ENCODE results near the gene GART.

GART gene

GRCh38 chr21:33541105-33541711, 709 bp downstream of the GART start:
- DNase-seq (ENCODE audit: low read depth, low spot score): no peak
- TF ChIP-seq FOXP2 (optimal IDR thresholded peaks at IDR 0.05; ENCODE audit: control extremely low read depth, extremely low read length, insufficient read depth): no peak
- TF ChIP-seq EZH2 (IDR thresholded peaks at IDR 0.05): no peak
- no peak for TF ChIP-seq POLR2AphosphoS5 (IDR thresholded peaks at IDR 0.05; ENCODE audit: borderline replicate concordance, low read depth, low read length)
- peak overlapping the region; percentile 99 for H3K4me3 ChIP-seq
- H3K9ac ChIP-seq (ENCODE audit: insufficient read length): peak overlapping the region; percentile 95
- H3K27ac ChIP-seq: peak overlapping the region; percentile 98
- no peaks in the 10 kb centered on the region for H3K9me3 ChIP-seq (ENCODE audit: low read depth, low read length)
- H3K36me3 ChIP-seq (ENCODE audit: insufficient read depth, low read length): peaks cover 52% of the 10 kb centered on the region

GRCh38 chr21:33540711-33541104, 1.2 kb downstream of the GART start:
- no peak for TF ChIP-seq POLR2AphosphoS5 (IDR thresholded peaks at IDR 0.05; ENCODE audit: borderline replicate concordance, low read depth, low read length)
- no peak for TF ChIP-seq EZH2 (IDR thresholded peaks at IDR 0.05)
- no peak for TF ChIP-seq FOXP2 (optimal IDR thresholded peaks at IDR 0.05; ENCODE audit: control extremely low read depth, extremely low read length, insufficient read depth)
- Histone ChIP-seq H3K36me3 (ENCODE audit: insufficient read depth, low read length) (peaks cover 52% of the 10 kb centered on the region), H3K9me3 (ENCODE audit: low read depth, low read length) (no peaks in the 10 kb centered on the region), H3K4me3 (peak overlapping the region; percentile 99), H3K9ac (ENCODE audit: insufficient read length) (peak overlapping the region; percentile 95), H3K27ac (0 out of 2 replicates have a peak overlapping the region, but pooled peaks have one; percentile 3)
- DNase-seq (ENCODE audit: low read depth, low spot score): no peak

GRCh38 chr21:33539616-33540015, 2.3 kb downstream of the GART start:
- no peak overlapping the region for H3K27ac ChIP-seq
- H3K9ac ChIP-seq (ENCODE audit: insufficient read length): no peak overlapping the region
- H3K4me3 ChIP-seq: no peak overlapping the region
- H3K36me3 ChIP-seq (ENCODE audit: insufficient read depth, low read length): peaks cover 62% of the 10 kb centered on the region
- TF ChIP-seq FOXP2 (optimal IDR thresholded peaks at IDR 0.05; ENCODE audit: control extremely low read depth, extremely low read length, insufficient read depth): no peak
- TF ChIP-seq EZH2 (IDR thresholded peaks at IDR 0.05): no peak
- TF ChIP-seq POLR2AphosphoS5 (IDR thresholded peaks at IDR 0.05; ENCODE audit: borderline replicate concordance, low read depth, low read length): no peak
- H3K9me3 ChIP-seq (ENCODE audit: low read depth, low read length): no peaks in the 10 kb centered on the region
- no peak for DNase-seq (ENCODE audit: low read depth, low spot score)

GRCh38 chr21:33537212-33537611, 4.7 kb downstream of the GART start:
- no peak overlapping the region for H3K27ac ChIP-seq
- peaks cover 85% of the 10 kb centered on the region for H3K36me3 ChIP-seq (ENCODE audit: insufficient read depth, low read length)
- H3K9me3 ChIP-seq (ENCODE audit: low read depth, low read length): no peaks in the 10 kb centered on the region
- no peak for TF ChIP-seq POLR2AphosphoS5 (IDR thresholded peaks at IDR 0.05; ENCODE audit: borderline replicate concordance, low read depth, low read length)
- no peak for TF ChIP-seq EZH2 (IDR thresholded peaks at IDR 0.05)
- no peak for TF ChIP-seq FOXP2 (optimal IDR thresholded peaks at IDR 0.05; ENCODE audit: control extremely low read depth, extremely low read length, insufficient read depth)
- H3K9ac ChIP-seq (ENCODE audit: insufficient read length): no peak overlapping the region
- DNase-seq (ENCODE audit: low read depth, low spot score): no peak
- no peak overlapping the region for H3K4me3 ChIP-seq

- H3K4me3 ChIP-seq: no peak overlapping the region
- H3K9ac ChIP-seq (ENCODE audit: insufficient read length): no peak overlapping the region
- TF ChIP-seq EZH2 (IDR thresholded peaks at IDR 0.05) (no peak), FOXP2 (optimal IDR thresholded peaks at IDR 0.05; ENCODE audit: control extremely low read depth, extremely low read length, insufficient read depth) (no peak), POLR2AphosphoS5 (IDR thresholded peaks at IDR 0.05; ENCODE audit: borderline replicate concordance, low read depth, low read length) (no peak)
- DNase-seq (ENCODE audit: low read depth, low spot score): no peak
- H3K36me3 ChIP-seq (ENCODE audit: insufficient read depth, low read length): peaks cover 98% of the 10 kb centered on the region
- H3K9me3 ChIP-seq (ENCODE audit: low read depth, low read length): no peaks in the 10 kb centered on the region
- H3K27ac ChIP-seq: peak overlapping the region; percentile 29; the same call in 1 of the 2 replicates
These were observed 10.9 kb downstream of the GART start for GRCh38 chr21:33531007-33531406.

GRCh38 chr21:33522953-33523349, 19.0 kb downstream of the GART start:
- TF ChIP-seq EZH2 (IDR thresholded peaks at IDR 0.05) (no peak), FOXP2 (optimal IDR thresholded peaks at IDR 0.05; ENCODE audit: control extremely low read depth, extremely low read length, insufficient read depth) (no peak), POLR2AphosphoS5 (IDR thresholded peaks at IDR 0.05; ENCODE audit: borderline replicate concordance, low read depth, low read length) (no peak)
- Histone ChIP-seq H3K4me3 (no peak overlapping the region), H3K36me3 (ENCODE audit: insufficient read depth, low read length) (peaks cover 83% of the 10 kb centered on the region), H3K27ac (peak overlapping the region; percentile 38), H3K9me3 (ENCODE audit: low read depth, low read length) (no peaks in the 10 kb centered on the region), H3K9ac (ENCODE audit: insufficient read length) (no peak overlapping the region)
- DNase-seq (ENCODE audit: low read depth, low spot score): no peak

- TF ChIP-seq EZH2 (IDR thresholded peaks at IDR 0.05) (no peak), FOXP2 (optimal IDR thresholded peaks at IDR 0.05; ENCODE audit: control extremely low read depth, extremely low read length, insufficient read depth) (no peak), POLR2AphosphoS5 (IDR thresholded peaks at IDR 0.05; ENCODE audit: borderline replicate concordance, low read depth, low read length) (no peak)
- H3K4me3 ChIP-seq: no peak overlapping the region
- H3K9ac ChIP-seq (ENCODE audit: insufficient read length): no peak overlapping the region
- peaks cover 83% of the 10 kb centered on the region for H3K36me3 ChIP-seq (ENCODE audit: insufficient read depth, low read length)
- DNase-seq (ENCODE audit: low read depth, low spot score): no peak
- peak overlapping the region; percentile 38 for H3K27ac ChIP-seq
- H3K9me3 ChIP-seq (ENCODE audit: low read depth, low read length): no peaks in the 10 kb centered on the region
These were observed 19.5 kb downstream of the GART start for GRCh38 chr21:33522297-33522952.

GRCh38 chr21:33518899-33519298, 23.0 kb downstream of the GART start:
- Histone ChIP-seq H3K9me3 (ENCODE audit: low read depth, low read length) (no peaks in the 10 kb centered on the region), H3K36me3 (ENCODE audit: insufficient read depth, low read length) (peaks cover 93% of the 10 kb centered on the region), H3K27ac (no peak overlapping the region), H3K4me3 (no peak overlapping the region), H3K9ac (ENCODE audit: insufficient read length) (no peak overlapping the region)
- no peak for DNase-seq (ENCODE audit: low read depth, low spot score)
- TF ChIP-seq FOXP2 (optimal IDR thresholded peaks at IDR 0.05; ENCODE audit: control extremely low read depth, extremely low read length, insufficient read depth) (no peak), POLR2AphosphoS5 (IDR thresholded peaks at IDR 0.05; ENCODE audit: borderline replicate concordance, low read depth, low read length) (no peak), EZH2 (IDR thresholded peaks at IDR 0.05) (no peak)
